OCI-LY7 (cell line): ENCODE results near the gene EIF4EBP2. TPM values are rescaled to one million over a fixed set of nuclear protein-coding genes. Genes with fewer than 3 reads are reported as not detected.

Experiments used
- BruUV-seq: library from RNA; stranded (reverse); fragments of 400-500 nt; replicated peaks from 2 replicates; lab custom pipeline; 2021; lab: Mats Ljungman, UMichigan
- CTCF ChIA-PET: fragments of 300-600 bp; sonication (Branson Sonifier 250); formaldehyde crosslinking; loops from one replicate; lab custom pipeline; 2022; ENCODE audit warnings: antibody characterized with exemption; ENCODE audit not compliant: unreplicated experiment; lab: Charles Lee
- POLR2A ChIA-PET: fragments of 300-600 bp; sonication (Branson Sonifier 250); formaldehyde crosslinking; loops from one replicate; lab custom pipeline; 2022; ENCODE audit warnings: antibody characterized with exemption; lab: Charles Lee
- DNase-seq: peaks from one replicate; pipeline ENCODE4 v3.0.0-alpha.2; 2015; ENCODE audit warnings: low spot score
- H2AFZ ChIP-seq: fragments of 200-600 bp; sonication (generic), shearing (Covaris generic); 2 replicates; pipeline ENCODE4 v1.6.1; 2014; ENCODE audit warnings: mild to moderate bottlenecking, antibody characterized with exemption, low read length, moderate library complexity
- H3K27ac ChIP-seq: fragments of 200-600 bp; sonication (generic); 2 replicates; pipeline ENCODE4 v1.5.1; 2014; ENCODE audit warnings: mixed run types, low read depth, mild to moderate bottlenecking, moderate library complexity, low read length, inconsistent platforms; ENCODE audit not compliant: poor library complexity, severe bottlenecking
- H3K36me3 ChIP-seq: fragments of 200-600 bp; sonication (generic); 2 replicates; pipeline ENCODE4 v1.6.1; 2014; ENCODE audit warnings: mild to moderate bottlenecking, antibody characterized with exemption, low read length, moderate library complexity, mixed read lengths; ENCODE audit not compliant: insufficient read depth
- H3K4me1 ChIP-seq: fragments of 200-600 bp; sonication (generic); 2 replicates; pipeline ENCODE4 v1.5.1; 2014; ENCODE audit warnings: mild to moderate bottlenecking, low read length; ENCODE audit not compliant: insufficient read depth, poor library complexity, severe bottlenecking
- H3K4me2 ChIP-seq: fragments of 200-600 bp; sonication (generic); 2 replicates; pipeline ENCODE4 v1.6.1; 2014; ENCODE audit warnings: mild to moderate bottlenecking, low read length
- H3K4me3 ChIP-seq: fragments of 200-600 bp; sonication (generic); 2 replicates; pipeline ENCODE4 v1.5.1; 2014; ENCODE audit warnings: mild to moderate bottlenecking, low read depth, low read length; ENCODE audit not compliant: poor library complexity, severe bottlenecking
- H3K79me2 ChIP-seq: fragments of 200-600 bp; sonication (generic); 2 replicates; pipeline ENCODE4 v1.6.1; 2016; ENCODE audit warnings: low read depth, mild to moderate bottlenecking, low read length, moderate library complexity, mixed read lengths; ENCODE audit not compliant: insufficient read depth
- H3K9me2 ChIP-seq: fragments of 200-600 bp; sonication (generic); 2 replicates; pipeline ENCODE4 v1.6.1; 2016; ENCODE audit warnings: mild to moderate bottlenecking, low read length, mixed read lengths; ENCODE audit not compliant: insufficient read depth
- H3K9me3 ChIP-seq: fragments of 200-600 bp; sonication (generic); 2 replicates; pipeline ENCODE4 v1.6.1; 2014; ENCODE audit warnings: mild to moderate bottlenecking, mixed run types, low read length, mixed read lengths
- H4K20me1 ChIP-seq: fragments of 200-600 bp; sonication (generic); 2 replicates; pipeline ENCODE4 v1.6.1; 2014; ENCODE audit warnings: mild to moderate bottlenecking, antibody characterized with exemption, low read length, moderate library complexity, mixed read lengths; ENCODE audit not compliant: insufficient read depth
- EZH2phosphoT487 ChIP-seq: fragments of 200-600 bp; sonication (generic); IDR thresholded peaks from 2 replicates; pipeline ENCODE4 v1.6.1; 2018; ENCODE audit warnings: low read depth, borderline replicate concordance, mild to moderate bottlenecking, mixed run types, antibody characterized with exemption, low read length, moderate library complexity, mixed read lengths
- intact Hi-C: fragments of 100-400 bp; cut with micrococcal nuclease; formaldehyde crosslinking; loops from one replicate; pipeline ENCODE4 v1.10.0; 2022; ENCODE audit not compliant: unreplicated experiment
- total RNA-seq, 2 experiments: library from RNA; depleted of rRNA in 1 of 2; stranded (reverse); fragments of >200 nt in 1 of 2; shearing (Covaris generic) in 1 of 2; gene quantifications; 2 replicates each; pipeline ENCODE4 v1.2.3, GENCODE V29; 2014 to 2022
- TF ChIP-seq, protein P1 (sequence below): fragments of 200-600 bp; sonication (generic); conservative IDR thresholded peaks from 2 replicates; pipeline ENCODE4 v1.5.1; 2014; ENCODE audit warnings: mild to moderate bottlenecking, antibody characterized with exemption, low read length, moderate library complexity, mixed read lengths

Gene EIF4EBP2
- total RNA-seq, 2 experiments from 2014 or later = 24.5 to 59.8 TPM

DNA sequence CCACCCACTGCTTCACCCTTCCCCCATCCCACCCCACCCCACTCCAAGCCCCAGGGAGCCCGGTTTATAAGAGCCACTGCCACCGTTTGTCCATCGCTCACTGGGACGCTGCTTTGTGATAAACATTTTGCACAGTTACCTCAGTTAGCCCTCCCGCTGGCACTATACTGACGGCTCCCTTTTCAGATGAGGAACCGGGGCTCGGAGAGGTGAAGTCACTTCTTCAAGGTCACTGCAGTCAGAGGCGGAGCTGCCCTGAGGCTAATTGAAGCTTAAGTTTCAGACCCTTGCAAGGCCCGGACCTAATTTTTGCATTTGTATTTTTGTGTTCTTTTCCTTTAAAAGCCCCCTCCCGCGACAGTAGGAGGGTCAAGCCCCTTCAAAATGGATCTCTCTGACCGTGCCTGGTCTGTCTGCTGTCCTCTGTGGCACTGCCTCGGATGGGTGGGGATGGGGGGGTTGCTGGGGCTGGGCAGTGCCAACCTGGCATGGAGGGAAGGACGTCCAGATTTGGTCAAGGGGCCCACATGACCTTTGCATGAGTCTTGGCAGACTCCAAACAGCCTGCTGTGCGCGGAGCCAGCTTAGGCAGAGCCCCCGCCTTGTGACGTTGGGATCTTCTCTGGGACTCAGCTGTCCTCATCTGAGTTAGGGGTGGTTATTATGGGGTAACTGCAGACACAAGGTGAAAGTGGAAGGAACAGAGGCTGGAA is 55.3 kb downstream of the EIF4EBP2 start:
- Histone ChIP-seq H3K9me2 (no peaks in the 10 kb centered on the region), H3K4me2 (no peak overlapping the region), H3K9me3 (no peaks in the 10 kb centered on the region), H3K4me1 (no peaks in the 10 kb centered on the region), H3K79me2 (no peaks in the 10 kb centered on the region), H3K4me3 (no peak overlapping the region), H3K36me3 (no peaks in the 10 kb centered on the region), H3K27ac (no peak overlapping the region), H2AFZ (no peak overlapping the region), H4K20me1 (no peaks in the 10 kb centered on the region)
- intact Hi-C loops = no loop called here
- ChIA-PET POLR2A (interaction anchor here (0.7 kb wide), 1 partner anchor 845 kb away, joined by 3 read pairs; no protein-coding TSS in a partner anchor), CTCF (no interaction called here)
- BruUV-seq = no TSS peak
- no peak for DNase-seq
- TF ChIP-seq EZH2phosphoT487 = no peak
- TF ChIP-seq, protein P1, sequence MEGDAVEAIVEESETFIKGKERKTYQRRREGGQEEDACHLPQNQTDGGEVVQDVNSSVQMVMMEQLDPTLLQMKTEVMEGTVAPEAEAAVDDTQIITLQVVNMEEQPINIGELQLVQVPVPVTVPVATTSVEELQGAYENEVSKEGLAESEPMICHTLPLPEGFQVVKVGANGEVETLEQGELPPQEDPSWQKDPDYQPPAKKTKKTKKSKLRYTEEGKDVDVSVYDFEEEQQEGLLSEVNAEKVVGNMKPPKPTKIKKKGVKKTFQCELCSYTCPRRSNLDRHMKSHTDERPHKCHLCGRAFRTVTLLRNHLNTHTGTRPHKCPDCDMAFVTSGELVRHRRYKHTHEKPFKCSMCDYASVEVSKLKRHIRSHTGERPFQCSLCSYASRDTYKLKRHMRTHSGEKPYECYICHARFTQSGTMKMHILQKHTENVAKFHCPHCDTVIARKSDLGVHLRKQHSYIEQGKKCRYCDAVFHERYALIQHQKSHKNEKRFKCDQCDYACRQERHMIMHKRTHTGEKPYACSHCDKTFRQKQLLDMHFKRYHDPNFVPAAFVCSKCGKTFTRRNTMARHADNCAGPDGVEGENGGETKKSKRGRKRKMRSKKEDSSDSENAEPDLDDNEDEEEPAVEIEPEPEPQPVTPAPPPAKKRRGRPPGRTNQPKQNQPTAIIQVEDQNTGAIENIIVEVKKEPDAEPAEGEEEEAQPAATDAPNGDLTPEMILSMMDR = no peak

GRCh38 chr10:70459774-70460490 is 56.0 kb downstream of the EIF4EBP2 start:
- no peaks in the 10 kb centered on the region for H4K20me1 ChIP-seq
- BruUV-seq = no TSS peak
- no peaks in the 10 kb centered on the region for H3K4me1 ChIP-seq
- no peak for DNase-seq
- no peaks in the 10 kb centered on the region for H3K9me3 ChIP-seq
- ChIA-PET POLR2A (no interaction called here), CTCF (no interaction called here)
- no peak overlapping the region for H3K4me3 ChIP-seq
- H3K79me2 ChIP-seq = no peaks in the 10 kb centered on the region
- H3K27ac ChIP-seq = no peak overlapping the region
- H2AFZ ChIP-seq = no peak overlapping the region
- no peak overlapping the region for H3K4me2 ChIP-seq
- intact Hi-C loops = no loop called here
- TF ChIP-seq, protein P1 = no peak
- TF ChIP-seq EZH2phosphoT487 = no peak
- H3K9me2 ChIP-seq = no peaks in the 10 kb centered on the region
- H3K36me3 ChIP-seq = no peaks in the 10 kb centered on the region
